ENCODE results near the gene DDX53.

GRCh38 chrX:22950269-22951266 lies 49.2 kb upstream of the DDX53 start:
- TF ChIP-seq, protein P1, sequence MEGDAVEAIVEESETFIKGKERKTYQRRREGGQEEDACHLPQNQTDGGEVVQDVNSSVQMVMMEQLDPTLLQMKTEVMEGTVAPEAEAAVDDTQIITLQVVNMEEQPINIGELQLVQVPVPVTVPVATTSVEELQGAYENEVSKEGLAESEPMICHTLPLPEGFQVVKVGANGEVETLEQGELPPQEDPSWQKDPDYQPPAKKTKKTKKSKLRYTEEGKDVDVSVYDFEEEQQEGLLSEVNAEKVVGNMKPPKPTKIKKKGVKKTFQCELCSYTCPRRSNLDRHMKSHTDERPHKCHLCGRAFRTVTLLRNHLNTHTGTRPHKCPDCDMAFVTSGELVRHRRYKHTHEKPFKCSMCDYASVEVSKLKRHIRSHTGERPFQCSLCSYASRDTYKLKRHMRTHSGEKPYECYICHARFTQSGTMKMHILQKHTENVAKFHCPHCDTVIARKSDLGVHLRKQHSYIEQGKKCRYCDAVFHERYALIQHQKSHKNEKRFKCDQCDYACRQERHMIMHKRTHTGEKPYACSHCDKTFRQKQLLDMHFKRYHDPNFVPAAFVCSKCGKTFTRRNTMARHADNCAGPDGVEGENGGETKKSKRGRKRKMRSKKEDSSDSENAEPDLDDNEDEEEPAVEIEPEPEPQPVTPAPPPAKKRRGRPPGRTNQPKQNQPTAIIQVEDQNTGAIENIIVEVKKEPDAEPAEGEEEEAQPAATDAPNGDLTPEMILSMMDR (IDR thresholded peaks at IDR 0.05), result no peak
- TF ChIP-seq POLR2A (IDR thresholded peaks at IDR 0.05), result no peak
